ENCODE results near the gene CLEC20A. TPM values are rescaled to one million over a fixed set of nuclear protein-coding genes. Genes with fewer than 3 reads are reported as not detected.

CLEC20A gene
- total and polyA plus RNA-seq, 9 of the 15 experiments (the other 6 are each of a cell fraction or from before 2014, with no cell fraction given) = not detected

DNA sequence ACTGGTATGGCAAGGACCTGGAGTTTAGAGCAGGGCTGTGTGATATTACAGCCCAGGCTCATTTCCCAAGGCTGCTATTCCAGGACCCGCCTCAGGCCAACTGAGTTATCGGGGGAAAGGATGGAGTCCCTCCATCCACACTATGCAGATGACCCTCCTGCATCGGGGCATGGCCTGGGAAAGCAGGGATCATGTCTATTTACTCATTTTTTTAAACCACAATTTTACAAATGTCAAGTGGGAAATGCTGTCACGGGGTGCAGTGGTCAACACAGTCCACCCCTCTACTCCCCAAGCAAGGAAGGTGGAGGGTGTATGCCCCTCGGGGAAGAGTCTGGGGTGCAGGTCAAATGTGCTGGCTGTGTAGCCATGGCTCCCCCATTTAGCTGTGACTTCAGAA, 6.1 kb upstream of the CLEC20A start (continued):
- TF ChIP-seq BDP1 (IDR thresholded peaks at IDR 0.05; ENCODE audit: insufficient read depth, insufficient read length) (no peak), SMAD3 (CRISPR knock-in tag; conservative IDR thresholded peaks at IDR 0.05) (no peak), HMG20B (CRISPR knock-in tag; IDR thresholded peaks at IDR 0.05) (no peak), FOXA3 (CRISPR knock-in tag; conservative IDR thresholded peaks at IDR 0.05 in 1 of 2, IDR thresholded peaks at IDR 0.05 in 1 of 2) (no peak), TGIF2 (CRISPR knock-in tag; IDR thresholded peaks at IDR 0.05) (no peak), TEAD1 (CRISPR knock-in tag; IDR thresholded peaks at IDR 0.05) (no peak), NBN (IDR thresholded peaks at IDR 0.05; ENCODE audit: low read depth) (no peak), YY1 (IDR thresholded peaks at IDR 0.05; ENCODE audit: borderline replicate concordance in 1 of 3, control insufficient read depth in 1 of 3, extremely low read depth in 1 of 3, insufficient read depth in 3 of 3, insufficient read length in 1 of 3, insufficient replicate concordance in 2 of 3, low read depth in 1 of 3, low read length in 2 of 3) (no peak), HNRNPUL1 (IDR thresholded peaks at IDR 0.05; ENCODE audit: low read length) (no peak)
- TF ChIP-seq, protein P1, sequence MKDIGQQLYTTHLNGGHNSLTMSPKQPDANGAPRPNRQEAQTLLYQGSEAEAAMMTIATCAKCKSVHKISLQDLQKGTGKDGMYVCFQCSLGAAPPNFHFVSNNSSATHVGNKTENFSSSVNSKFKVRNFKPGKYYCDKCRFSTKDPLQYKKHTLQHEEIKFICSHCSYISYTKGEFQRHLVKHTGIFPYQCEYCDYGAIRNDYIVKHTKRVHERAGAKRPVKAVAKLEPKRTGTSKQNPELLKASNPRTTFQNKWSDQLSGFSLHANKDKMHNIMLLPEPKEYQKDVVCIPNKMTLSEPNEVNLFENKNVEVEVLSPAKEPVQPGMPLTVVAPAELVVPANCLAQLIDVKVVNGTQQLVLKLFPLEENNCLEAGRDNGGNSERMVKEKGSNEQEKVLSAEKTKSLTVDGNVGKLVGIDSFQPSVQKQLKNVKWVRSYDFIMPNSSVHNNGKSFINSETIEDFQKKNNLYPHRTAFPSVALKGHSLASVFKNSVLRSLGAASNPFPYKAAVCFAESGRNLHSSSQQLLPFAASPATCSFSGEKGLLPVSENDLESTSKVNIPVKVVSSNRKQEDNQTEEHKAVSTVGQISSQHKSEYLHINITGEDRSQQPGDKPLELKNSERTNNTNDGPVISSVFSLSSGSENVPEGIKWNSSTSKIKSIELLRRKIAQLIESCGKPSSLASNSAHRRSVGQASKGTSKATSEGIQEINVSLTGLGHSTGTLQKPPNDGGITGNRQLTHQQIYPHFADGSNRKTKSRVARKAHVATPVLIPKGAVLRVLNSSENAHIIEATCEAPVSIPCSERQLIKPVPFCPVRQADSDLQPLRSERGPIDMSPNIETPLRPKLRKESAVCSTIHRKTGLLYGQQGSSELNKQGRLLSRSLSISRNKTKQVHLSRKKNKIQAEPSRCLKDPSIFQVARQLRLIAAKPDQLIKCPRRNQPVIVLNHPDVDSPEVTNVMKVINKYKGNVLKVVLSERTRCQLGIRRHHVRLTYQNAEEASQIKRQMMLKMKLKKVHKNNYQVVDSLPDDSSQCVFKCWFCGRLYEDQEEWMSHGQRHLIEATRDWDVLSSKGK (CRISPR knock-in tag; IDR thresholded peaks at IDR 0.05) = no peak
- TF ChIP-seq, protein P2, sequence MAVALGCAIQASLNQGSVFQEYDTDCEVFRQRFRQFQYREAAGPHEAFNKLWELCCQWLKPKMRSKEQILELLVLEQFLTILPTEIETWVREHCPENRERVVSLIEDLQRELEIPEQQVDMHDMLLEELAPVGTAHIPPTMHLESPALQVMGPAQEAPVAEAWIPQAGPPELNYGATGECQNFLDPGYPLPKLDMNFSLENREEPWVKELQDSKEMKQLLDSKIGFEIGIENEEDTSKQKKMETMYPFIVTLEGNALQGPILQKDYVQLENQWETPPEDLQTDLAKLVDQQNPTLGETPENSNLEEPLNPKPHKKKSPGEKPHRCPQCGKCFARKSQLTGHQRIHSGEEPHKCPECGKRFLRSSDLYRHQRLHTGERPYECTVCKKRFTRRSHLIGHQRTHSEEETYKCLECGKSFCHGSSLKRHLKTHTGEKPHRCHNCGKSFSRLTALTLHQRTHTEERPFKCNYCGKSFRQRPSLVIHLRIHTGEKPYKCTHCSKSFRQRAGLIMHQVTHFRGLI (CRISPR knock-in tag; IDR thresholded peaks at IDR 0.05) = no peak
- TF ChIP-seq, protein P3, sequence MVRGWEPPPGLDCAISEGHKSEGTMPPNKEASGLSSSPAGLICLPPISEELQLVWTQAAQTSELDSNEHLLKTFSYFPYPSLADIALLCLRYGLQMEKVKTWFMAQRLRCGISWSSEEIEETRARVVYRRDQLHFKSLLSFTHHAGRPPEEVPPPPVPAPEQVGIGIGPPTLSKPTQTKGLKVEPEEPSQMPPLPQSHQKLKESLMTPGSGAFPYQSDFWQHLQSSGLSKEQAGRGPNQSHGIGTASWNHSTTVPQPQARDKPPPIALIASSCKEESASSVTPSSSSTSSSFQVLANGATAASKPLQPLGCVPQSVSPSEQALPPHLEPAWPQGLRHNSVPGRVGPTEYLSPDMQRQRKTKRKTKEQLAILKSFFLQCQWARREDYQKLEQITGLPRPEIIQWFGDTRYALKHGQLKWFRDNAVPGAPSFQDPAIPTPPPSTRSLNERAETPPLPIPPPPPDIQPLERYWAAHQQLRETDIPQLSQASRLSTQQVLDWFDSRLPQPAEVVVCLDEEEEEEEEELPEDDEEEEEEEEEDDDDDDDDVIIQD (CRISPR knock-in tag; IDR thresholded peaks at IDR 0.05) = no peak

Measured in K562 (cell line).